ENCODE measurements around the gene AIMP1. TPM values are rescaled to one million over a fixed set of nuclear protein-coding genes. Genes with fewer than 3 reads are reported as not detected.

AIMP1 gene
- total RNA-seq, 3 donors from 2014 or later: 25.3 to 34.4 (median 28.2) TPM

GRCh38 chr4:106347167-106347566 is 30.8 kb downstream of the AIMP1 start:
- intact Hi-C loops (cut with DNase I; ENCODE audit: low total_unique reads): no loop called here
- Histone ChIP-seq H3K4me3 (no peak overlapping the region), H3K27ac (no peak overlapping the region), H3K27me3 (no peaks in the 10 kb centered on the region), H3K4me1 (no peaks in the 10 kb centered on the region), H3K9me3 (no peaks in the 10 kb centered on the region), H3K36me3 (no peaks in the 10 kb centered on the region)
- no peak for DNase-seq (ENCODE audit: low spot score in 2 of 2)
- no peak for TF ChIP-seq POLR2A (IDR thresholded peaks at IDR 0.05)
- TF ChIP-seq, protein P1, sequence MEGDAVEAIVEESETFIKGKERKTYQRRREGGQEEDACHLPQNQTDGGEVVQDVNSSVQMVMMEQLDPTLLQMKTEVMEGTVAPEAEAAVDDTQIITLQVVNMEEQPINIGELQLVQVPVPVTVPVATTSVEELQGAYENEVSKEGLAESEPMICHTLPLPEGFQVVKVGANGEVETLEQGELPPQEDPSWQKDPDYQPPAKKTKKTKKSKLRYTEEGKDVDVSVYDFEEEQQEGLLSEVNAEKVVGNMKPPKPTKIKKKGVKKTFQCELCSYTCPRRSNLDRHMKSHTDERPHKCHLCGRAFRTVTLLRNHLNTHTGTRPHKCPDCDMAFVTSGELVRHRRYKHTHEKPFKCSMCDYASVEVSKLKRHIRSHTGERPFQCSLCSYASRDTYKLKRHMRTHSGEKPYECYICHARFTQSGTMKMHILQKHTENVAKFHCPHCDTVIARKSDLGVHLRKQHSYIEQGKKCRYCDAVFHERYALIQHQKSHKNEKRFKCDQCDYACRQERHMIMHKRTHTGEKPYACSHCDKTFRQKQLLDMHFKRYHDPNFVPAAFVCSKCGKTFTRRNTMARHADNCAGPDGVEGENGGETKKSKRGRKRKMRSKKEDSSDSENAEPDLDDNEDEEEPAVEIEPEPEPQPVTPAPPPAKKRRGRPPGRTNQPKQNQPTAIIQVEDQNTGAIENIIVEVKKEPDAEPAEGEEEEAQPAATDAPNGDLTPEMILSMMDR (IDR thresholded peaks at IDR 0.05): no peak
- no peak for TF ChIP-seq POLR2AphosphoS5 (IDR thresholded peaks at IDR 0.05)

DNA sequence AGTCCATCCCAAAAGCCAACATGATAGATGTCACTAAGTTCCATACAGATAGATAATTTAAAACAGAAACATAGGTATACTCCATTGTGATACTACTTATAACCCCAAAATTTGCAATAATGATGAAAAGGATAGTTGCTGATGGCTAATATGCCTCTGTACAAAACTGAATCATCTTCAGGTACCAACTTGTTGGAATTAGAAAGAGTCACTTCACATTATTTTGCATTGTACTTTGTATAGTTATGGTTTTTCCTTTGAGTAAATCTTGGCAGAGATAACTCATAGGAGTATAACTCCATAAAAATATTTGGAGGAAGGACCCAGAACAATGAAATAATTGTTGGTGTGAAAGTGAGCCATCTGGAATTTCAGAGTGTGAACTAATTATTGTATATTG is 34.7 kb downstream of the AIMP1 start:
- Histone ChIP-seq H3K4me1 (no peaks in the 10 kb centered on the region), H3K36me3 (no peaks in the 10 kb centered on the region), H3K27ac (no peak overlapping the region), H3K4me3 (no peak overlapping the region), H3K27me3 (no peaks in the 10 kb centered on the region), H3K9me3 (no peaks in the 10 kb centered on the region)
- intact Hi-C loops (cut with DNase I; ENCODE audit: low total_unique reads): no loop called here
- no peak for DNase-seq (ENCODE audit: low spot score in 2 of 2)
- TF ChIP-seq POLR2AphosphoS5 (IDR thresholded peaks at IDR 0.05) (no peak), POLR2A (IDR thresholded peaks at IDR 0.05) (no peak)
- TF ChIP-seq, protein P1 (IDR thresholded peaks at IDR 0.05): no peak

DNA sequence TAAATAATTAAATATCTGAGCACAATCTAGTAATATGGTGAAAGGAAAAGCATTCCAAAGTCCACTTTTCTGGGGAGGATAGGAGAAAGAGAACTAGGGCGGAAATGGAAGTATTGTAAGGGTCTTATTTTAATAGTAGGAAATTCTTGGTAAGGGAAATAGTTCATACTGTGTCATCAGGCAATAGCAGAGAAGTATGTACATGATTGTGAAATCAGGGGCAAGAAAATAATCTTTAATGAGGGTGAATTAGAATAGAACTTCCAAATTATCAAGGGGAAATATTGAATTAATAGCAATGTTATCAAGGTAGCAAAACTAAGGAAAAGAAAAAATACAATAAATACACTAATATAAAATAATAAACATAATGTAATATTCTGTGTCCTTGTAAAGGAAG is 37.4 kb downstream of the AIMP1 start:
- no peak for DNase-seq (ENCODE audit: low spot score in 2 of 2)
- Histone ChIP-seq H3K4me3 (no peak overlapping the region), H3K9me3 (no peaks in the 10 kb centered on the region), H3K27me3 (no peaks in the 10 kb centered on the region), H3K4me1 (no peaks in the 10 kb centered on the region), H3K36me3 (no peaks in the 10 kb centered on the region), H3K27ac (no peak overlapping the region)
- TF ChIP-seq POLR2AphosphoS5 (IDR thresholded peaks at IDR 0.05) (no peak), POLR2A (IDR thresholded peaks at IDR 0.05) (no peak)
- TF ChIP-seq, protein P1 (IDR thresholded peaks at IDR 0.05): no peak
- intact Hi-C loops (cut with DNase I; ENCODE audit: low total_unique reads): no loop called here

DNA sequence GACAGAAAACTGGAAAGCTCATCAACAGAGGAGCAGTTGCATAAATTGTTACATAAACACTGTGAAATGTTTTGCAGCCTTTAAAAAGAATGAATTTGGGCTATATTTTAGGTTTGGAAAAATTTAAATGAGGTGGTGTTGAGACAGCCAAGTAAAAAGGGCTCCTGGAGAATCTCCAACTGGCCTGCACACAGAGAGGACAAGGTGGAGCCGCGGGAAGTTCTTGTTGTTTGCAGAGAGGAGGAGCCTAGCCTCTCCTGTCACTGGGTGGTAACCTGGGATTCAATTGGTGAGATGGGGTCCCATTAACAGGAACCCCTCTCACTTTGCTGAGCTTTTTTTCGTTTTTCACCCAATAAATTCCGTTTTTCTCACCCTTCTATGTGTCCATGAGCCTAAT is 38.8 kb downstream of the AIMP1 start:
- H3K9me3 ChIP-seq: no peaks in the 10 kb centered on the region
- peak overlapping the region in 2 of 3 donors; percentile 21 to 24 for H3K4me3 ChIP-seq
- no peaks in the 10 kb centered on the region for H3K36me3 ChIP-seq
- TF ChIP-seq POLR2AphosphoS5 (IDR thresholded peaks at IDR 0.05): no peak
- TF ChIP-seq POLR2A (IDR thresholded peaks at IDR 0.05): no peak
- TF ChIP-seq, protein P1 (IDR thresholded peaks at IDR 0.05): no peak
- H3K4me1 ChIP-seq: no peaks in the 10 kb centered on the region
- H3K27ac ChIP-seq: no peak overlapping the region
- DNase-seq (ENCODE audit: low spot score in 2 of 2): no peak
- H3K27me3 ChIP-seq: no peaks in the 10 kb centered on the region
- intact Hi-C loops (cut with DNase I; ENCODE audit: low total_unique reads): no loop called here

GRCh38 chr4:106358899-106359298 is 42.5 kb downstream of the AIMP1 start:
- no peak for DNase-seq (ENCODE audit: low spot score in 2 of 2)
- TF ChIP-seq POLR2AphosphoS5 (IDR thresholded peaks at IDR 0.05): no peak
- TF ChIP-seq POLR2A (IDR thresholded peaks at IDR 0.05): no peak
- TF ChIP-seq, protein P1 (IDR thresholded peaks at IDR 0.05): no peak
- H3K4me3 ChIP-seq: no peak overlapping the region

More at GRCh38 chr4:106358899-106359298, 42.5 kb downstream of the AIMP1 start:
- no peaks in the 10 kb centered on the region for H3K9me3 ChIP-seq
- intact Hi-C loops (cut with DNase I; ENCODE audit: low total_unique reads): no loop called here
- H3K4me1 ChIP-seq: no peaks in the 10 kb centered on the region
- no peaks in the 10 kb centered on the region for H3K36me3 ChIP-seq
- no peaks in the 10 kb centered on the region for H3K27me3 ChIP-seq
- no peak overlapping the region for H3K27ac ChIP-seq
